HepG2 (cell line): ENCODE results near the gene GABBR2. TPM values are rescaled to one million over a fixed set of nuclear protein-coding genes. Genes with fewer than 3 reads are reported as not detected.

Experiments
- ATAC-seq: fragments of 200-7000 bp; cut with Tn5 transposase; 3 replicates; pipeline ENCODE4 v1.9.1; 2020; ENCODE audit warnings: mild to moderate bottlenecking, moderate library complexity
- BruUV-seq: library from RNA; stranded (reverse); fragments of 400-500 nt; replicated peaks from 2 replicates; lab custom pipeline; 2021; lab: Mats Ljungman, UMichigan
- CTCF ChIA-PET: fragments of 300-600 bp; formaldehyde crosslinking; extraction: SDS; loops from one replicate; lab custom pipeline; 2021; ENCODE audit warnings: low total read pairs, inconsistent platforms, low intra/inter-chr PET ratio; lab: Yijun Ruan, JAX
- POLR2A ChIA-PET: fragments of 350-600 bp; sonication (Branson Sonifier 250); formaldehyde crosslinking; loops from one replicate; lab custom pipeline; 2020; ENCODE audit warnings: antibody characterized with exemption, inconsistent platforms; lab: Yijun Ruan, JAX
- DNase-seq: peaks from one replicate; pipeline ENCODE4 v3.0.0-alpha.2; 2015; ENCODE audit warnings: low spot score
- FAIRE-seq: peaks from 3 replicates; lab custom pipeline; 2011; peaks lifted over from hg19 to GRCh38; lab: Jason Lieb, UNC
- H2AFZ ChIP-seq: one replicate; pipeline ENCODE4 v1.6.1; 2011; ENCODE audit warnings: low read length, inconsistent platforms
- H3K27ac ChIP-seq: fragments of 300-600 bp; 3 replicates; pipeline ENCODE4 v1.8.0; 2011; ENCODE audit warnings: mixed run types, mild to moderate bottlenecking, mixed read lengths, low read length, inconsistent platforms; ENCODE audit not compliant: insufficient read depth; ENCODE audit errors: extremely low read length
- H3K27me3 ChIP-seq, 2 experiments: fragments of 200-600 bp in 1 of 2; 2 replicates in 1 of 2; 3 replicates in 1 of 2; pipeline versions ENCODE4 v1.6.0 to v1.8.0; 2011; ENCODE audit warnings: low read length in 2 of 2, mild to moderate bottlenecking in 2 of 2, moderate library complexity in 2 of 2, inconsistent platforms in 1 of 2; ENCODE audit not compliant: insufficient read depth in 2 of 2, control insufficient read depth in 1 of 2
- H3K36me3 ChIP-seq, 2 experiments: fragments of 200-600 bp in 1 of 2; replicated peaks in 1 of 2; 2 replicates in 1 of 2; 3 replicates in 1 of 2; pipeline versions ENCODE4 v1.5.1 to v1.8.0; 2011; ENCODE audit warnings: low read length in 2 of 2, inconsistent platforms in 1 of 2; ENCODE audit not compliant: insufficient read depth in 2 of 2, control insufficient read depth in 1 of 2
- H3K4me1 ChIP-seq: 2 replicates; pipeline ENCODE4 v1.5.1; 2012; ENCODE audit warnings: low read length, inconsistent platforms; ENCODE audit not compliant: insufficient read depth
- H3K4me2 ChIP-seq: 2 replicates; pipeline ENCODE4 v1.6.0; 2011; ENCODE audit warnings: low read depth, low read length, inconsistent platforms
- H3K4me3 ChIP-seq, 3 experiments: fragments of 200-600 bp in 1 of 3; sonication (generic), shearing (Covaris generic) in 1 of 3; replicated peaks in 1 of 3; 2 replicates each; pipeline ENCODE4 v1.5.1; 2011 to 2016; ENCODE audit warnings: low read length in 3 of 3, inconsistent platforms in 2 of 3, low read depth in 2 of 3, mild to moderate bottlenecking in 2 of 3, control low read depth in 1 of 3, mixed read lengths in 1 of 3; ENCODE audit not compliant: insufficient read depth in 1 of 3
- H3K79me2 ChIP-seq: one replicate; pipeline ENCODE4 v1.6.1; 2011; ENCODE audit warnings: low read length, inconsistent platforms; ENCODE audit not compliant: insufficient read depth
- H3K9ac ChIP-seq: 2 replicates; pipeline ENCODE4 v1.6.0; 2011; ENCODE audit warnings: mild to moderate bottlenecking, low read depth, low read length, inconsistent platforms; ENCODE audit not compliant: insufficient read depth
- H3K9me3 ChIP-seq: 2 replicates; pipeline ENCODE4 v1.5.1; 2012; ENCODE audit warnings: mild to moderate bottlenecking, low read length
- H4K20me1 ChIP-seq: 2 replicates; pipeline ENCODE4 v1.6.0; 2011; ENCODE audit warnings: inconsistent platforms, mild to moderate bottlenecking, low read length, moderate library complexity; ENCODE audit not compliant: insufficient read depth
- HMG20B ChIP-seq: conservative IDR thresholded peaks from 2 replicates; pipeline ENCODE4 v1.6.1; 2016; ENCODE audit warnings: missing genetic modification reagents, missing compliant biosample characterization
- MTA3 ChIP-seq: sonication (generic); formaldehyde crosslinking; IDR thresholded peaks from 2 replicates; pipeline ENCODE4 v1.4.0; 2020; ENCODE audit warnings: missing genetic modification reagents
- POLR2G ChIP-seq: fragments of 200-400 bp; formaldehyde crosslinking; IDR thresholded peaks from 2 replicates; pipeline ENCODE4 v1.6.1; 2018; ENCODE audit warnings: mild to moderate bottlenecking, low read depth, low read length, moderate library complexity
- RERE ChIP-seq: IDR thresholded peaks from 2 replicates; pipeline ENCODE4 v1.6.1; 2016; ENCODE audit warnings: low read depth, missing genetic modification reagents, missing compliant biosample characterization
- SNAPC4 ChIP-seq: sonication (generic); formaldehyde crosslinking; IDR thresholded peaks from 2 replicates; pipeline ENCODE4 v1.4.0; 2020; ENCODE audit warnings: mild to moderate bottlenecking, missing genetic modification reagents
- ZNF230 ChIP-seq: sonication (generic); formaldehyde crosslinking; IDR thresholded peaks from 2 replicates; pipeline ENCODE4 v1.4.0; 2020; ENCODE audit warnings: mild to moderate bottlenecking, missing genetic modification reagents
- ZNF441 ChIP-seq: sonication (generic); formaldehyde crosslinking; IDR thresholded peaks from 2 replicates; pipeline ENCODE4 v1.7.0; 2021; ENCODE audit warnings: missing genetic modification reagents, borderline replicate concordance
- WGBS: methylation state at CpG from one replicate; pipeline ENCODE4 v1.1.6; 2017; ENCODE audit warnings: low lambda C conversion rate; 5-methylcytosine and 5-hydroxymethylcytosine counted together
- in situ Hi-C: cut with HindIII; loops from 2 replicates; pipeline ENCODE4 v1.10.0; 2017; ENCODE audit warnings: low pct_unique_long_range_greater_than_20kb; ENCODE audit not compliant: extremely low pct_ligation_motif_present
- intact Hi-C: fragments of 100-400 bp; cut with micrococcal nuclease; formaldehyde crosslinking; loops from one replicate; pipeline ENCODE4 v1.10.0; 2022; ENCODE audit not compliant: unreplicated experiment
- polyA plus RNA-seq, 8 experiments: library from polyadenylated mRNA; depleted of rRNA in 3 of 8; stranded (reverse) in 7 of 8; unstranded in 1 of 8; fragments of >200 nt; fragmentation: Illumina TruSeq in 4 of 8; extraction: Trizol in 4 of 8; gene quantifications; 2 replicates each; pipeline versions ENCODE4 v1.2.1 to v1.2.3, GENCODE V29; 2011 to 2016; ENCODE audit warnings: low read depth in 4 of 8, missing spikeins in 1 of 8, mixed read lengths in 1 of 8; ENCODE audit not compliant: insufficient read depth in 1 of 8
- total RNA-seq, 5 experiments: library from RNA; depleted of rRNA; stranded (reverse); fragments of >200 nt; fragmentation: Illumina TruSeq; extraction: Trizol; gene quantifications; 2 replicates each; pipeline ENCODE4 v1.2.3, GENCODE V29; 2016; ENCODE audit warnings: low read depth in 1 of 5

The GABBR2 gene
- total and polyA plus RNA-seq, 2 of the 13 experiments (the other 11 are each of a cell fraction or from before 2014, with no cell fraction given) = 0.02 TPM; not detected in 1

- Histone ChIP-seq H3K9me3 (no peaks in the 10 kb centered on the region), H3K4me2 (no peak overlapping the region), H4K20me1 (no peaks in the 10 kb centered on the region)
- no peak for DNase-seq
- no peak for TF ChIP-seq RERE (CRISPR knock-in tag)
- no peak for TF ChIP-seq ZNF441 (CRISPR knock-in tag)
- TF ChIP-seq MTA3 (CRISPR knock-in tag) = no peak
- TF ChIP-seq HMG20B (CRISPR knock-in tag) = no peak
- TF ChIP-seq ZNF230 (CRISPR knock-in tag) = no peak
- TF ChIP-seq POLR2G = no peak
- no peak for TF ChIP-seq SNAPC4
- TF ChIP-seq, all 625 proteins: peak for 0
- POLR2A ChIA-PET = no interaction called here
- H3K27ac ChIP-seq = no peak overlapping the region
- in situ Hi-C loops = no loop called here
- no peak overlapping the region for H2AFZ ChIP-seq
- FAIRE-seq = no peak
- CTCF ChIA-PET = no interaction called here
- H3K4me1 ChIP-seq = no peaks in the 10 kb centered on the region
- intact Hi-C loops = no loop called here
- H3K27me3 ChIP-seq = peaks cover 0 to 2% of the 10 kb centered on the region in 2 experiments; a peak in 1 of 5 replicates
- no peaks in the 10 kb centered on the region for H3K79me2 ChIP-seq
- no peak overlapping the region for H3K4me3 ChIP-seq
- no peak overlapping the region for H3K9ac ChIP-seq
- H3K36me3 ChIP-seq = no peaks in the 10 kb centered on the region
- ATAC-seq = no peak
- 28% methylated on average over 2 of the region's 2 CpGs for WGBS
- no TSS peak for BruUV-seq
Observed at GRCh38 chr9:98615633-98616032, 93.1 kb downstream of the GABBR2 start.
